NCI-H2227 treated with DMSO at 0.1 percent for 48 hours (cell line): ENCODE data around the gene TNFRSF8.
A peak's percentile ranks its signal among the peaks of the same experiment; 100 is the strongest.

Experiments used
- DNase-seq: peaks from one replicate; lab custom pipeline; 2025; lab: John Stamatoyannopoulos, UW

The TNFRSF8 gene

GRCh38 chr1:12114916-12115315 lies 51.8 kb downstream of the TNFRSF8 start:
- DNase-seq = no peak

- no peak for DNase-seq
Measured at GRCh38 chr1:12121212-12122003, 58.3 kb downstream of the TNFRSF8 start.

GRCh38 chr1:12123172-12123571 lies 60.1 kb downstream of the TNFRSF8 start:
- DNase-seq = no peak

GRCh38 chr1:12124693-12125421 lies 61.8 kb downstream of the TNFRSF8 start:
- DNase-seq = peak; percentile 70

- no peak for DNase-seq
Measured at GRCh38 chr1:12125422-12126355, 62.6 kb downstream of the TNFRSF8 start.

GRCh38 chr1:12126781-12127180 lies 63.7 kb downstream of the TNFRSF8 start:
- no peak for DNase-seq

GRCh38 chr1:12127206-12127810 lies 64.2 kb downstream of the TNFRSF8 start:
- DNase-seq = no peak

GRCh38 chr1:12128120-12128519 lies 65.0 kb downstream of the TNFRSF8 start:
- no peak for DNase-seq

GRCh38 chr1:12129624-12130023 lies 66.5 kb downstream of the TNFRSF8 start:
- no peak for DNase-seq

GRCh38 chr1:12130466-12131130 lies 67.5 kb downstream of the TNFRSF8 start:
- no peak for DNase-seq

GRCh38 chr1:12132078-12132477 lies 69.0 kb downstream of the TNFRSF8 start:
- no peak for DNase-seq

GRCh38 chr1:12134716-12135115 lies 71.6 kb downstream of the TNFRSF8 start:
- no peak for DNase-seq

- no peak for DNase-seq
Measured at GRCh38 chr1:12135612-12136011, 72.5 kb downstream of the TNFRSF8 start.

- no peak for DNase-seq
Measured at GRCh38 chr1:12136916-12137610, 74.0 kb downstream of the TNFRSF8 start.

- no peak for DNase-seq
Measured at GRCh38 chr1:12138196-12139168, 75.4 kb downstream of the TNFRSF8 start.

- no peak for DNase-seq
Measured at GRCh38 chr1:12140016-12140415, 76.9 kb downstream of the TNFRSF8 start.

GRCh38 chr1:12140515-12141162 lies 77.5 kb downstream of the TNFRSF8 start:
- DNase-seq = no peak

- DNase-seq = no peak
Measured at GRCh38 chr1:12141163-12141850, 78.2 kb downstream of the TNFRSF8 start.
